Keratinocyte (primary cell): Measurements from ENCODE around the gene CYP2S1. TPM values are rescaled to one million over a fixed set of nuclear protein-coding genes. Genes with fewer than 3 reads are reported as not detected.

Experiments used
- DNase-seq: peaks from one replicate; pipeline ENCODE4 v3.0.0-alpha.2; 2011; ENCODE audit warnings: low read depth, missing footprints, low spot score
- FAIRE-seq: peaks from 2 replicates; lab custom pipeline; 2011; peaks lifted over from hg19 to GRCh38; lab: Jason Lieb, UNC
- H2AFZ ChIP-seq: 2 replicates; pipeline ENCODE4 v1.6.0; 2012; ENCODE audit warnings: low read length, control low read depth, inconsistent platforms; ENCODE audit not compliant: control insufficient read depth
- H3K27ac ChIP-seq: 2 replicates; pipeline ENCODE4 v1.5.1; 2011; ENCODE audit warnings: low read length; ENCODE audit not compliant: control insufficient read depth, insufficient read depth
- H3K27me3 ChIP-seq: 3 replicates; pipeline ENCODE4 v1.6.0; 2011; ENCODE audit warnings: low read length; ENCODE audit not compliant: control insufficient read depth, insufficient read depth; ENCODE audit errors: extremely low read depth
- H3K36me3 ChIP-seq, 2 experiments: 2 replicates in 1 of 2; 3 replicates in 1 of 2; pipeline ENCODE4 v1.5.1; 2011; ENCODE audit warnings: low read length in 2 of 2, mild to moderate bottlenecking in 1 of 2; ENCODE audit not compliant: control insufficient read depth in 2 of 2, insufficient read depth in 2 of 2; ENCODE audit errors: extremely low read depth in 1 of 2
- H3K4me1 ChIP-seq: 3 replicates; pipeline ENCODE4 v1.5.1; 2011; ENCODE audit warnings: low read length; ENCODE audit not compliant: control insufficient read depth, insufficient read depth; ENCODE audit errors: extremely low read depth
- H3K4me2 ChIP-seq: 3 replicates; pipeline ENCODE4 v1.6.0; 2011; ENCODE audit warnings: low read depth, low read length; ENCODE audit not compliant: control insufficient read depth, insufficient read depth; ENCODE audit errors: extremely low read depth
- H3K4me3 ChIP-seq, 3 experiments: fragments of 200-600 bp in 1 of 3; sonication (generic) in 1 of 3; 2 replicates in 2 of 3; 3 replicates in 1 of 3; pipeline ENCODE4 v1.5.1; 2011 to 2016; ENCODE audit warnings: low read length in 3 of 3, mild to moderate bottlenecking in 3 of 3, control low read depth in 2 of 3, inconsistent platforms in 1 of 3, low read depth in 1 of 3, mixed read lengths in 1 of 3, mixed run types in 1 of 3, moderate library complexity in 1 of 3; ENCODE audit not compliant: control insufficient read depth in 2 of 3, insufficient read depth in 2 of 3; ENCODE audit errors: extremely low read depth in 1 of 3
- H3K79me2 ChIP-seq: 2 replicates; pipeline ENCODE4 v1.6.0; 2012; ENCODE audit warnings: low read length; ENCODE audit not compliant: control insufficient read depth, insufficient read depth
- H3K9ac ChIP-seq: 3 replicates; pipeline ENCODE4 v1.6.0; 2011; ENCODE audit warnings: low read length; ENCODE audit not compliant: control insufficient read depth, insufficient read depth; ENCODE audit errors: extremely low read depth
- H3K9me1 ChIP-seq: 3 replicates; pipeline ENCODE4 v1.6.0; 2011; ENCODE audit warnings: low read length; ENCODE audit not compliant: control insufficient read depth, insufficient read depth; ENCODE audit errors: extremely low read depth
- H3K9me3 ChIP-seq: 2 replicates; pipeline ENCODE4 v1.5.1; 2012; ENCODE audit warnings: low read depth, low read length; ENCODE audit not compliant: control insufficient read depth
- H4K20me1 ChIP-seq: 3 replicates; pipeline ENCODE4 v1.6.0; 2011; ENCODE audit warnings: low read length; ENCODE audit not compliant: control insufficient read depth, insufficient read depth; ENCODE audit errors: extremely low read depth
- CTCF ChIP-seq, 3 experiments: IDR thresholded peaks in 1 of 3; conservative IDR thresholded peaks in 1 of 3; optimal IDR thresholded peaks in 1 of 3; 2 replicates in 2 of 3; 3 replicates in 1 of 3; pipeline versions ENCODE3 to v1.5.1; 2011; ENCODE audit warnings: low read length in 3 of 3, mild to moderate bottlenecking in 3 of 3, moderate library complexity in 2 of 3, control low read depth in 1 of 3, inconsistent platforms in 1 of 3; ENCODE audit not compliant: insufficient read depth in 2 of 3; ENCODE audit errors: extremely low read depth in 1 of 3
- EZH2 ChIP-seq: IDR thresholded peaks from one replicate; pipeline ENCODE4 v1.6.1; 2012; ENCODE audit warnings: inconsistent platforms, mild to moderate bottlenecking, low read length, moderate library complexity
- dilution Hi-C: fragments of 300-500 bp; cut with MboI; formaldehyde crosslinking; loops from one replicate; pipeline ENCODE4 v1.7.0; 2020; ENCODE audit warnings: low sequenced_read_pairs; ENCODE audit not compliant: extremely low pct_ligation_motif_present
- polyA plus RNA-seq, 5 experiments: library from polyadenylated mRNA; depleted of rRNA in 3 of 5; stranded (reverse) in 3 of 5; stranded (forward) in 1 of 5; unstranded in 1 of 5; fragments of >200 nt; gene quantifications; 1 replicate in 1 of 5; 2 replicates in 3 of 5; 3 replicates in 1 of 5; pipeline versions ENCODE4 v1.2.1 to v1.2.3, GENCODE V29; 2011 to 2012; ENCODE audit warnings: missing spikeins in 2 of 5, low read depth in 1 of 5, low replicate concordance in 1 of 5

Gene CYP2S1
- polyA plus RNA-seq, 1 donor (not counting 4 experiments of a cell fraction or from before 2014, with no cell fraction given): 4.9 TPM

- Histone ChIP-seq H3K27ac (no peak overlapping the region), H3K9me3 (no peaks in the 10 kb centered on the region), H3K4me2 (peak overlapping the region; percentile 85), H3K9ac (peak overlapping the region; percentile 73), H4K20me1 (no peaks in the 10 kb centered on the region), H2AFZ (no peak overlapping the region), H3K36me3 (peaks cover 0 to 10% of the 10 kb centered on the region in 2 experiments), H3K9me1 (no peaks in the 10 kb centered on the region), H3K27me3 (no peaks in the 10 kb centered on the region), H3K4me3 (peak overlapping the region; percentile 70 to 87 (median 80)), H3K4me1 (peaks cover 35% of the 10 kb centered on the region), H3K79me2 (peaks cover 3% of the 10 kb centered on the region)
- DNase-seq (no peak), FAIRE-seq (no peak)
- dilution Hi-C loops: no loop called here
- TF ChIP-seq EZH2 (no peak), CTCF (optimal IDR thresholded peaks at IDR 0.05 in 1 of 3, IDR thresholded peaks at IDR 0.05 in 1 of 3, conservative IDR thresholded peaks at IDR 0.05 in 1 of 3; ENCODE audit: extremely low read depth in 1 of 3, insufficient read depth in 2 of 3, low read length in 3 of 3) (no peak)
Observed at GRCh38 chr19:41194157-41194552, 1.1 kb downstream of the CYP2S1 start.

GRCh38 chr19:41195675-41196497 lies 2.9 kb downstream of the CYP2S1 start:
- Histone ChIP-seq H3K9me3 (no peaks in the 10 kb centered on the region), H4K20me1 (no peaks in the 10 kb centered on the region), H3K27ac (peak overlapping the region; percentile 83), H3K36me3 (peaks cover 0 to 10% of the 10 kb centered on the region in 2 experiments), H3K9ac (peak overlapping the region; percentile 64), H3K79me2 (peaks cover 3% of the 10 kb centered on the region), H3K27me3 (no peaks in the 10 kb centered on the region), H3K4me3 (peak overlapping the region in 1 of 3 experiments; percentile 5), H3K4me1 (peaks cover 35% of the 10 kb centered on the region), H3K9me1 (no peaks in the 10 kb centered on the region), H2AFZ (peak overlapping the region; percentile 33), H3K4me2 (peak overlapping the region; percentile 32)
- peak; percentile 90 for FAIRE-seq
- DNase-seq: no peak
- TF ChIP-seq CTCF (optimal IDR thresholded peaks at IDR 0.05 in 1 of 3, IDR thresholded peaks at IDR 0.05 in 1 of 3, conservative IDR thresholded peaks at IDR 0.05 in 1 of 3; ENCODE audit: extremely low read depth in 1 of 3, insufficient read depth in 2 of 3, low read length in 3 of 3) (no peak), EZH2 (no peak)
- dilution Hi-C loops: no loop called here
